OCI-LY7 (cell line): ENCODE measurements around the gene TMEM165. TPM values are rescaled to one million over a fixed set of nuclear protein-coding genes. Genes with fewer than 3 reads are reported as not detected.

Source experiments
- BruUV-seq: library from RNA; stranded (reverse); fragments of 400-500 nt; replicated peaks from 2 replicates; lab custom pipeline; 2021; lab: Mats Ljungman, UMichigan
- CTCF ChIA-PET: fragments of 300-600 bp; sonication (Branson Sonifier 250); formaldehyde crosslinking; loops from one replicate; lab custom pipeline; 2022; ENCODE audit warnings: antibody characterized with exemption; ENCODE audit not compliant: unreplicated experiment; lab: Charles Lee
- POLR2A ChIA-PET: fragments of 300-600 bp; sonication (Branson Sonifier 250); formaldehyde crosslinking; loops from one replicate; lab custom pipeline; 2022; ENCODE audit warnings: antibody characterized with exemption; lab: Charles Lee
- DNase-seq: peaks from one replicate; pipeline ENCODE4 v3.0.0-alpha.2; 2015; ENCODE audit warnings: low spot score
- H2AFZ ChIP-seq: fragments of 200-600 bp; sonication (generic), shearing (Covaris generic); 2 replicates; pipeline ENCODE4 v1.6.1; 2014; ENCODE audit warnings: mild to moderate bottlenecking, antibody characterized with exemption, low read length, moderate library complexity
- H3K27ac ChIP-seq: fragments of 200-600 bp; sonication (generic); 2 replicates; pipeline ENCODE4 v1.5.1; 2014; ENCODE audit warnings: mixed run types, low read depth, mild to moderate bottlenecking, moderate library complexity, low read length, inconsistent platforms; ENCODE audit not compliant: poor library complexity, severe bottlenecking
- H3K36me3 ChIP-seq: fragments of 200-600 bp; sonication (generic); 2 replicates; pipeline ENCODE4 v1.6.1; 2014; ENCODE audit warnings: mild to moderate bottlenecking, antibody characterized with exemption, low read length, moderate library complexity, mixed read lengths; ENCODE audit not compliant: insufficient read depth
- H3K4me1 ChIP-seq: fragments of 200-600 bp; sonication (generic); 2 replicates; pipeline ENCODE4 v1.5.1; 2014; ENCODE audit warnings: mild to moderate bottlenecking, low read length; ENCODE audit not compliant: insufficient read depth, poor library complexity, severe bottlenecking
- H3K4me2 ChIP-seq: fragments of 200-600 bp; sonication (generic); 2 replicates; pipeline ENCODE4 v1.6.1; 2014; ENCODE audit warnings: mild to moderate bottlenecking, low read length
- H3K4me3 ChIP-seq: fragments of 200-600 bp; sonication (generic); 2 replicates; pipeline ENCODE4 v1.5.1; 2014; ENCODE audit warnings: mild to moderate bottlenecking, low read depth, low read length; ENCODE audit not compliant: poor library complexity, severe bottlenecking
- H3K79me2 ChIP-seq: fragments of 200-600 bp; sonication (generic); 2 replicates; pipeline ENCODE4 v1.6.1; 2016; ENCODE audit warnings: low read depth, mild to moderate bottlenecking, low read length, moderate library complexity, mixed read lengths; ENCODE audit not compliant: insufficient read depth
- H3K9me2 ChIP-seq: fragments of 200-600 bp; sonication (generic); 2 replicates; pipeline ENCODE4 v1.6.1; 2016; ENCODE audit warnings: mild to moderate bottlenecking, low read length, mixed read lengths; ENCODE audit not compliant: insufficient read depth
- H3K9me3 ChIP-seq: fragments of 200-600 bp; sonication (generic); 2 replicates; pipeline ENCODE4 v1.6.1; 2014; ENCODE audit warnings: mild to moderate bottlenecking, mixed run types, low read length, mixed read lengths
- H4K20me1 ChIP-seq: fragments of 200-600 bp; sonication (generic); 2 replicates; pipeline ENCODE4 v1.6.1; 2014; ENCODE audit warnings: mild to moderate bottlenecking, antibody characterized with exemption, low read length, moderate library complexity, mixed read lengths; ENCODE audit not compliant: insufficient read depth
- CTCF ChIP-seq: fragments of 200-600 bp; sonication (generic); conservative IDR thresholded peaks from 2 replicates; pipeline ENCODE4 v1.5.1; 2014; ENCODE audit warnings: mild to moderate bottlenecking, antibody characterized with exemption, low read length, moderate library complexity, mixed read lengths
- EZH2phosphoT487 ChIP-seq: fragments of 200-600 bp; sonication (generic); IDR thresholded peaks from 2 replicates; pipeline ENCODE4 v1.6.1; 2018; ENCODE audit warnings: low read depth, borderline replicate concordance, mild to moderate bottlenecking, mixed run types, antibody characterized with exemption, low read length, moderate library complexity, mixed read lengths
- intact Hi-C: fragments of 100-400 bp; cut with micrococcal nuclease; formaldehyde crosslinking; loops from one replicate; pipeline ENCODE4 v1.10.0; 2022; ENCODE audit not compliant: unreplicated experiment
- total RNA-seq, 2 experiments: library from RNA; depleted of rRNA in 1 of 2; stranded (reverse); fragments of >200 nt in 1 of 2; shearing (Covaris generic) in 1 of 2; gene quantifications; 2 replicates each; pipeline ENCODE4 v1.2.3, GENCODE V29; 2014 to 2022

TMEM165 gene
- total RNA-seq, 2 experiments from 2014 or later, result 70.8 to 86.1 TPM

GRCh38 chr4:55447108-55447708, 51.5 kb downstream of the TMEM165 start:
- CTCF ChIA-PET, result no interaction called here
- Histone ChIP-seq H2AFZ (no peak overlapping the region), H3K79me2 (no peaks in the 10 kb centered on the region), H4K20me1 (no peaks in the 10 kb centered on the region), H3K9me2 (no peaks in the 10 kb centered on the region), H3K4me3 (no peak overlapping the region), H3K4me2 (no peak overlapping the region), H3K36me3 (peaks cover 9% of the 10 kb centered on the region; the same call in 1 of the 2 replicates), H3K9me3 (no peaks in the 10 kb centered on the region), H3K27ac (no peak overlapping the region), H3K4me1 (no peaks in the 10 kb centered on the region)
- no peak for TF ChIP-seq EZH2phosphoT487
- TF ChIP-seq CTCF, result no peak
- no peak for DNase-seq
- BruUV-seq, result no TSS peak
- POLR2A ChIA-PET, result interaction anchor here (0.7 to 1.7 kb wide), 2 partner anchors 12 to 148 kb away, joined by 3 to 4 read pairs; no protein-coding TSS in a partner anchor
- intact Hi-C loops, result no loop called here

- POLR2A ChIA-PET, result interaction anchor here (1.7 kb wide), 1 partner anchor 11 kb away, joined by 4 read pairs; no protein-coding TSS in a partner anchor
- TF ChIP-seq EZH2phosphoT487 (no peak), CTCF (no peak)
- H3K79me2 ChIP-seq, result no peaks in the 10 kb centered on the region
- intact Hi-C loops, result no loop called here
- no peak overlapping the region for H3K27ac ChIP-seq
- H3K9me3 ChIP-seq, result no peaks in the 10 kb centered on the region
- DNase-seq, result no peak
- H3K9me2 ChIP-seq, result no peaks in the 10 kb centered on the region
- H4K20me1 ChIP-seq, result no peaks in the 10 kb centered on the region
- no TSS peak for BruUV-seq
- H3K4me1 ChIP-seq, result no peaks in the 10 kb centered on the region
- peaks cover 9% of the 10 kb centered on the region; the same call in 1 of the 2 replicates for H3K36me3 ChIP-seq
- CTCF ChIA-PET, result no interaction called here
- H3K4me3 ChIP-seq, result no peak overlapping the region
- H3K4me2 ChIP-seq, result no peak overlapping the region
- H2AFZ ChIP-seq, result no peak overlapping the region
These were observed 52.1 kb downstream of the TMEM165 start for GRCh38 chr4:55447831-55448230.

- H2AFZ ChIP-seq, result no peak overlapping the region
- DNase-seq, result no peak
- peaks cover 9% of the 10 kb centered on the region; the same call in 1 of the 2 replicates for H3K36me3 ChIP-seq
- no peaks in the 10 kb centered on the region for H3K79me2 ChIP-seq
- intact Hi-C loops, result no loop called here
- H3K4me3 ChIP-seq, result no peak overlapping the region
- H3K27ac ChIP-seq, result no peak overlapping the region
- POLR2A ChIA-PET, result no interaction called here
- H3K9me3 ChIP-seq, result no peaks in the 10 kb centered on the region
- TF ChIP-seq CTCF (no peak), EZH2phosphoT487 (no peak)
- no peaks in the 10 kb centered on the region for H3K9me2 ChIP-seq
- BruUV-seq, result no TSS peak
- CTCF ChIA-PET, result interaction anchor here (0.6 kb wide), 1 partner anchor 176 kb away, joined by 3 read pairs; no protein-coding TSS in a partner anchor
- no peaks in the 10 kb centered on the region for H3K4me1 ChIP-seq
- H4K20me1 ChIP-seq, result no peaks in the 10 kb centered on the region
- H3K4me2 ChIP-seq, result no peak overlapping the region
These were observed 54.8 kb downstream of the TMEM165 start for GRCh38 chr4:55450566-55450965.
